AG09309 (cell line): ENCODE measurements around the gene ZBTB39.

Experiments
- DNase-seq: peaks from one replicate; pipeline ENCODE4 v3.0.0-alpha.2; 2010; ENCODE audit warnings: low read depth
- H3K4me3 ChIP-seq: 2 replicates; pipeline ENCODE4 v1.5.1; 2011; ENCODE audit warnings: mild to moderate bottlenecking, low read depth, low read length, moderate library complexity; ENCODE audit not compliant: control insufficient read depth
- CTCF ChIP-seq: IDR thresholded peaks from 2 replicates; pipeline ENCODE4 v1.5.1; 2011; ENCODE audit warnings: mild to moderate bottlenecking, low read depth, low read length, inconsistent platforms; ENCODE audit not compliant: insufficient read depth, control insufficient read depth; ENCODE audit errors: missing control alignments

ZBTB39 gene

GRCh38 chr12:57048423-57049118, 42.2 kb upstream of the ZBTB39 start:
- no peak for TF ChIP-seq CTCF
- no peak overlapping the region for H3K4me3 ChIP-seq
- DNase-seq = no peak

GRCh38 chr12:57047981-57048380, 41.6 kb upstream of the ZBTB39 start:
- TF ChIP-seq CTCF = no peak
- no peak for DNase-seq
- no peak overlapping the region for H3K4me3 ChIP-seq

- DNase-seq = no peak
- no peak for TF ChIP-seq CTCF
- H3K4me3 ChIP-seq = no peak overlapping the region
Observed at GRCh38 chr12:57046947-57047890, 40.9 kb upstream of the ZBTB39 start.

GRCh38 chr12:57046086-57046791, 39.9 kb upstream of the ZBTB39 start:
- no peak for TF ChIP-seq CTCF
- no peak for DNase-seq
- H3K4me3 ChIP-seq = no peak overlapping the region

- no peak for TF ChIP-seq CTCF
- no peak for DNase-seq
- H3K4me3 ChIP-seq = no peak overlapping the region
Observed at GRCh38 chr12:57044889-57045288, 38.5 kb upstream of the ZBTB39 start.

- TF ChIP-seq CTCF = no peak
- no peak overlapping the region for H3K4me3 ChIP-seq
- DNase-seq = no peak
Observed at GRCh38 chr12:57044468-57044867, 38.1 kb upstream of the ZBTB39 start.
